PC-9 (cell line): ENCODE measurements around the gene WAS. TPM values are rescaled to one million over a fixed set of nuclear protein-coding genes. Genes with fewer than 3 reads are reported as not detected.
"Not testable (repeated sequence)": the region's sequence is repeated elsewhere in the genome, so short reads cannot be mapped to it uniquely, and the experiment has no call there.

ENCODE experiments used
- BruUV-seq: library from RNA; stranded (reverse); fragments of 400-500 nt; replicated peaks from 2 replicates; lab custom pipeline; 2021; lab: Mats Ljungman, UMichigan
- CTCF ChIA-PET: fragments of 300-600 bp; sonication (Branson Sonifier 250); formaldehyde crosslinking; loops from one replicate; lab custom pipeline; 2022; ENCODE audit warnings: antibody characterized with exemption; lab: Charles Lee
- POLR2A ChIA-PET: fragments of 300-600 bp; sonication (Branson Sonifier 250); formaldehyde crosslinking; loops from one replicate; lab custom pipeline; 2022; ENCODE audit warnings: antibody characterized with exemption; ENCODE audit not compliant: unreplicated experiment; lab: Charles Lee
- DNase-seq, 2 experiments: peaks; one replicate each; pipeline versions ENCODE4 v3.0.0 to v3.0.0-alpha.2; 2015 to 2022; ENCODE audit warnings: mixed read lengths in 1 of 2
- H2AFZ ChIP-seq: fragments of 200-600 bp; sonication (generic); 2 replicates; pipeline ENCODE4 v1.8.1; 2017; ENCODE audit warnings: antibody characterized with exemption
- H3F3A ChIP-seq: fragments of 200-600 bp; sonication (generic); 2 replicates; pipeline ENCODE4 v1.8.1; 2017; ENCODE audit warnings: antibody characterized with exemption, mild to moderate bottlenecking, low read depth; ENCODE audit not compliant: insufficient read depth
- H3K27ac ChIP-seq: fragments of 200-600 bp; sonication (generic); 2 replicates; pipeline ENCODE4 v1.6.1; 2016; ENCODE audit warnings: mixed run types
- H3K27me3 ChIP-seq: fragments of 200-600 bp; sonication (generic); 2 replicates; pipeline ENCODE4 v1.6.1; 2016; ENCODE audit warnings: low read depth, mixed run types; ENCODE audit not compliant: insufficient read depth
- H3K36me3 ChIP-seq: fragments of 200-600 bp; sonication (generic); 2 replicates; pipeline ENCODE4 v1.6.1; 2016; ENCODE audit warnings: low read depth, mixed run types
- H3K4me1 ChIP-seq: fragments of 200-600 bp; sonication (generic); replicated peaks from 2 replicates; pipeline ENCODE4 v1.6.1; 2016; ENCODE audit warnings: mixed run types; ENCODE audit not compliant: insufficient read depth
- H3K4me2 ChIP-seq: fragments of 200-600 bp; sonication (generic); 2 replicates; pipeline ENCODE4 v1.6.1; 2017; ENCODE audit warnings: mixed run types
- H3K4me3 ChIP-seq: fragments of 200-600 bp; sonication (generic); 2 replicates; pipeline ENCODE4 v1.6.1; 2016; ENCODE audit warnings: mixed run types
- H3K79me2 ChIP-seq: fragments of 200-600 bp; sonication (generic); 2 replicates; pipeline ENCODE4 v1.6.1; 2017; ENCODE audit warnings: low read depth, mixed run types
- H3K9me2 ChIP-seq: fragments of 200-600 bp; sonication (generic); 2 replicates; pipeline ENCODE4 v1.8.1; 2017; ENCODE audit warnings: mild to moderate bottlenecking; ENCODE audit not compliant: insufficient read depth
- H3K9me3 ChIP-seq: fragments of 200-600 bp; sonication (generic); 2 replicates; pipeline ENCODE4 v1.8.1; 2016; ENCODE audit warnings: low read depth; ENCODE audit not compliant: insufficient read depth
- H4K20me1 ChIP-seq: fragments of 200-600 bp; sonication (generic); 2 replicates; pipeline ENCODE4 v1.8.1; 2017; ENCODE audit not compliant: insufficient read depth
- CTCF ChIP-seq: fragments of 200-600 bp; sonication (generic); conservative IDR thresholded peaks from 2 replicates; pipeline ENCODE4 v1.6.1; 2017; ENCODE audit warnings: mixed run types, antibody characterized with exemption, mild to moderate bottlenecking, moderate library complexity
- EZH2 ChIP-seq: fragments of 200-600 bp; sonication (generic); IDR thresholded peaks from 2 replicates; pipeline ENCODE4 v1.8.0; 2017; ENCODE audit warnings: antibody characterized with exemption, low read depth
- intact Hi-C: fragments of 100-400 bp; cut with micrococcal nuclease; formaldehyde crosslinking; loops from one replicate; pipeline ENCODE4 v1.10.0; 2022; ENCODE audit not compliant: unreplicated experiment
- total RNA-seq: library from RNA; stranded (reverse); gene quantifications from 2 replicates; pipeline ENCODE4 v1.2.3, GENCODE V29; 2021

The WAS gene
- total RNA-seq, 1 experiment from 2014 or later = 0.22 TPM

GRCh38 chrX:48659686-48660085, 23.9 kb upstream of the WAS start:
- H3K9me3 ChIP-seq, H2AFZ ChIP-seq, H4K20me1 ChIP-seq, H3K79me2 ChIP-seq, POLR2A ChIA-PET, H3K27me3 ChIP-seq, H3K4me1 ChIP-seq, intact Hi-C loops, DNase-seq, BruUV-seq, H3K4me3 ChIP-seq, H3K27ac ChIP-seq, H3F3A ChIP-seq, H3K36me3 ChIP-seq, CTCF ChIA-PET, H3K9me2 ChIP-seq, H3K4me2 ChIP-seq: not testable (repeated sequence)

GRCh38 chrX:48663241-48663640, 20.4 kb upstream of the WAS start:
- BruUV-seq = no TSS peak
- TF ChIP-seq EZH2 (no peak), CTCF (no peak)
- H3K27ac ChIP-seq = no peak overlapping the region
- no peaks in the 10 kb centered on the region for H3K36me3 ChIP-seq
- H3K9me3 ChIP-seq = no peaks in the 10 kb centered on the region
- DNase-seq = no peak
- no peaks in the 10 kb centered on the region for H3K79me2 ChIP-seq
- no peaks in the 10 kb centered on the region for H3K27me3 ChIP-seq
- H3K4me1 ChIP-seq = no peaks in the 10 kb centered on the region
- intact Hi-C loops = no loop called here
- no peaks in the 10 kb centered on the region for H3K9me2 ChIP-seq
- no peaks in the 10 kb centered on the region for H4K20me1 ChIP-seq
- no peaks in the 10 kb centered on the region for H3F3A ChIP-seq
- H3K4me3 ChIP-seq = no peak overlapping the region
- CTCF ChIA-PET = no interaction called here
- H3K4me2 ChIP-seq = no peak overlapping the region
- POLR2A ChIA-PET = no interaction called here
- H2AFZ ChIP-seq = no peak overlapping the region

- BruUV-seq = no TSS peak
- Histone ChIP-seq H3F3A (no peaks in the 10 kb centered on the region), H3K9me2 (no peaks in the 10 kb centered on the region), H3K9me3 (no peaks in the 10 kb centered on the region), H3K4me2 (no peak overlapping the region), H4K20me1 (no peaks in the 10 kb centered on the region), H3K27me3 (no peaks in the 10 kb centered on the region), H3K4me3 (no peak overlapping the region), H3K36me3 (no peaks in the 10 kb centered on the region), H3K27ac (no peak overlapping the region), H3K4me1 (no peaks in the 10 kb centered on the region), H3K79me2 (no peaks in the 10 kb centered on the region), H2AFZ (no peak overlapping the region)
- TF ChIP-seq EZH2 (no peak), CTCF (no peak)
- POLR2A ChIA-PET = no interaction called here
- no peak for DNase-seq
- CTCF ChIA-PET = no interaction called here
- intact Hi-C loops = no loop called here
Measured at GRCh38 chrX:48664156-48664555, 19.4 kb upstream of the WAS start.

GRCh38 chrX:48665991-48666390, 17.6 kb upstream of the WAS start:
- Histone ChIP-seq H4K20me1 (no peaks in the 10 kb centered on the region), H3K9me2 (no peaks in the 10 kb centered on the region), H3K27ac (no peak overlapping the region), H3K4me3 (no peak overlapping the region), H3F3A (no peaks in the 10 kb centered on the region), H3K79me2 (no peaks in the 10 kb centered on the region), H3K9me3 (no peaks in the 10 kb centered on the region), H3K27me3 (no peaks in the 10 kb centered on the region), H3K36me3 (no peaks in the 10 kb centered on the region), H3K4me2 (no peak overlapping the region), H3K4me1 (no peaks in the 10 kb centered on the region), H2AFZ (no peak overlapping the region)
- ChIA-PET POLR2A (no interaction called here), CTCF (no interaction called here)
- DNase-seq = no peak
- TF ChIP-seq EZH2 (no peak), CTCF (no peak)
- intact Hi-C loops = no loop called here
- no TSS peak for BruUV-seq
